Lower lobe of right lung (tissue), 2 donors: ENCODE measurements around the gene BACH1. TPM values are rescaled to one million over a fixed set of nuclear protein-coding genes. Genes with fewer than 3 reads are reported as not detected.

Experiments
- ATAC-seq, 2 donors: fragments of 200-7000 bp; cut with Tn5 transposase; one replicate each; pipeline ENCODE4 v1.9.1; 2020 to 2022; ENCODE audit warnings: mild to moderate bottlenecking in 2 of 2, moderate library complexity in 2 of 2
- DNase-seq: peaks from one replicate; pipeline ENCODE4 v3.0.0-alpha.2; 2020
- H3K27ac ChIP-seq: fragments of 200-600 bp; one replicate; pipeline ENCODE4 v1.8.0; 2022
- H3K27me3 ChIP-seq: fragments of 200-600 bp; one replicate; pipeline ENCODE4 v1.8.0; 2022; ENCODE audit warnings: low read depth
- H3K36me3 ChIP-seq: fragments of 200-600 bp; one replicate; pipeline ENCODE4 v1.8.0; 2022; ENCODE audit warnings: mild to moderate bottlenecking
- H3K4me1 ChIP-seq: fragments of 200-600 bp; one replicate; pipeline ENCODE4 v1.8.0; 2022
- H3K4me3 ChIP-seq: fragments of 200-600 bp; one replicate; pipeline ENCODE4 v1.8.0; 2022; ENCODE audit warnings: mild to moderate bottlenecking
- H3K9me3 ChIP-seq: fragments of 200-600 bp; one replicate; pipeline ENCODE4 v1.8.0; 2022
- CTCF ChIP-seq: fragments of 200-600 bp; IDR thresholded peaks from one replicate; pipeline ENCODE4 v1.8.0; 2022; ENCODE audit warnings: antibody characterized with exemption, mild to moderate bottlenecking
- intact Hi-C: fragments of 100-400 bp; cut with DNase I; formaldehyde crosslinking; loops from one replicate; pipeline ENCODE4 v1.11.0; 2022
- total RNA-seq: library from RNA; stranded (reverse); fragmentation: NEBNext Ultra II Directional; extraction: Animal tissue kit (Norgen Biotek cat#: 25700); gene quantifications from one replicate; pipeline ENCODE4 v1.2.1, GENCODE V29; 2021
- donor health status: DM: no; HTN: yes; CAD: no; lungs with severe emphysema.

The BACH1 gene
- total RNA-seq, 1 donor from 2014 or later: 148 TPM

- ATAC-seq (no peak), DNase-seq (no peak)
- H3K4me3 ChIP-seq: no peak overlapping the region
- H3K27me3 ChIP-seq: no peaks in the 10 kb centered on the region
- H3K9me3 ChIP-seq: no peaks in the 10 kb centered on the region
- intact Hi-C loops: no loop called here
- H3K4me1 ChIP-seq: peaks cover 9% of the 10 kb centered on the region
- no peak for TF ChIP-seq CTCF
- H3K27ac ChIP-seq: no peak overlapping the region
- H3K36me3 ChIP-seq: peaks cover 6% of the 10 kb centered on the region
Observed at GRCh38 chr21:29359718-29360117, 61.0 kb downstream of the BACH1 start.

GRCh38 chr21:29360799-29361765 is 62.4 kb downstream of the BACH1 start:
- no peak for TF ChIP-seq CTCF
- no peak for ATAC-seq
- Histone ChIP-seq H3K4me3 (no peak overlapping the region), H3K27ac (no peak overlapping the region), H3K36me3 (peaks cover 6% of the 10 kb centered on the region), H3K4me1 (peaks cover 9% of the 10 kb centered on the region), H3K9me3 (no peaks in the 10 kb centered on the region), H3K27me3 (no peaks in the 10 kb centered on the region)
- intact Hi-C loops: no loop called here
- no peak for DNase-seq

- Histone ChIP-seq H3K4me3 (no peak overlapping the region), H3K36me3 (peaks cover 6% of the 10 kb centered on the region), H3K4me1 (no peaks in the 10 kb centered on the region), H3K27ac (no peak overlapping the region), H3K9me3 (no peaks in the 10 kb centered on the region), H3K27me3 (no peaks in the 10 kb centered on the region)
- intact Hi-C loops: no loop called here
- ATAC-seq: no peak
- no peak for DNase-seq
- no peak for TF ChIP-seq CTCF
Observed at GRCh38 chr21:29362758-29363157, 64.0 kb downstream of the BACH1 start.

GRCh38 chr21:29365661-29366265 is 67.0 kb downstream of the BACH1 start:
- H3K9me3 ChIP-seq: no peaks in the 10 kb centered on the region
- H3K4me1 ChIP-seq: no peaks in the 10 kb centered on the region
- DNase-seq: no peak
- H3K36me3 ChIP-seq: peaks cover 6% of the 10 kb centered on the region
- H3K27ac ChIP-seq: no peak overlapping the region
- no peak overlapping the region for H3K4me3 ChIP-seq
- intact Hi-C loops: no loop called here
- TF ChIP-seq CTCF: no peak
- no peaks in the 10 kb centered on the region for H3K27me3 ChIP-seq
- ATAC-seq: no peak

GRCh38 chr21:29366532-29366931 is 67.8 kb downstream of the BACH1 start:
- no peak for TF ChIP-seq CTCF
- Histone ChIP-seq H3K27ac (no peak overlapping the region), H3K36me3 (peaks cover 6% of the 10 kb centered on the region), H3K27me3 (no peaks in the 10 kb centered on the region), H3K9me3 (no peaks in the 10 kb centered on the region), H3K4me1 (no peaks in the 10 kb centered on the region), H3K4me3 (no peak overlapping the region)
- DNase-seq (no peak), ATAC-seq (no peak)
- intact Hi-C loops: no loop called here
